ENCODE results near the gene AGBL4. TPM values are rescaled to one million over a fixed set of nuclear protein-coding genes. Genes with fewer than 3 reads are reported as not detected.

Gene AGBL4
- total RNA-seq, 3 donors from 2014 or later = 1.3 to 1.9 (median 1.8) TPM

DNA sequence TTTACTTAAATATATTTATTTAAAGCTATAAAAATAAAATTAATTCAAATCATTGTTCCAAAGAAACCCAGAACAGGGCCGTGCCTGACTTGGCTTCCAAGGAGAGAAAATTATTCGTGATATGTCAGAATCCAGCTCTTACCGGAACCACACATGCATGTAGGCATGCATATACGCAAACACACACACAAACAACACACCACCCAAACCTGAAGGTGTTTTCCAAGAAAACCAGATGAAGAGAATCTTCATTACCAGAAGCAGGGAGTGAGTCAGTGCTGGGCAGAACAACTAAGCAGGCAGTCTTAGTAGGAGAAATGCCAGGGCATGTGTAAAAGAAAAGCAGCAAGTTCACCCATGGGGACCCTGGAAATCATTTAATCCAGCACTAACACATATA is 815.0 kb downstream of the AGBL4 start:
- no peak overlapping the region for H3K4me3 ChIP-seq
- H3K27ac ChIP-seq = no peak overlapping the region
- no peaks in the 10 kb centered on the region for H3K27me3 ChIP-seq
- no peaks in the 10 kb centered on the region for H3K9me3 ChIP-seq
- no peaks in the 10 kb centered on the region for H3K36me3 ChIP-seq
- intact Hi-C loops (cut with DNase I; ENCODE audit: low total_unique reads) = no loop called here
- DNase-seq (ENCODE audit: low spot score in 2 of 2) = no peak
- no peaks in the 10 kb centered on the region for H3K4me1 ChIP-seq
- no peak for TF ChIP-seq POLR2A (IDR thresholded peaks at IDR 0.05)
- no peak for TF ChIP-seq POLR2AphosphoS5 (IDR thresholded peaks at IDR 0.05)
- TF ChIP-seq, protein P1, sequence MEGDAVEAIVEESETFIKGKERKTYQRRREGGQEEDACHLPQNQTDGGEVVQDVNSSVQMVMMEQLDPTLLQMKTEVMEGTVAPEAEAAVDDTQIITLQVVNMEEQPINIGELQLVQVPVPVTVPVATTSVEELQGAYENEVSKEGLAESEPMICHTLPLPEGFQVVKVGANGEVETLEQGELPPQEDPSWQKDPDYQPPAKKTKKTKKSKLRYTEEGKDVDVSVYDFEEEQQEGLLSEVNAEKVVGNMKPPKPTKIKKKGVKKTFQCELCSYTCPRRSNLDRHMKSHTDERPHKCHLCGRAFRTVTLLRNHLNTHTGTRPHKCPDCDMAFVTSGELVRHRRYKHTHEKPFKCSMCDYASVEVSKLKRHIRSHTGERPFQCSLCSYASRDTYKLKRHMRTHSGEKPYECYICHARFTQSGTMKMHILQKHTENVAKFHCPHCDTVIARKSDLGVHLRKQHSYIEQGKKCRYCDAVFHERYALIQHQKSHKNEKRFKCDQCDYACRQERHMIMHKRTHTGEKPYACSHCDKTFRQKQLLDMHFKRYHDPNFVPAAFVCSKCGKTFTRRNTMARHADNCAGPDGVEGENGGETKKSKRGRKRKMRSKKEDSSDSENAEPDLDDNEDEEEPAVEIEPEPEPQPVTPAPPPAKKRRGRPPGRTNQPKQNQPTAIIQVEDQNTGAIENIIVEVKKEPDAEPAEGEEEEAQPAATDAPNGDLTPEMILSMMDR (IDR thresholded peaks at IDR 0.05) = no peak

DNA sequence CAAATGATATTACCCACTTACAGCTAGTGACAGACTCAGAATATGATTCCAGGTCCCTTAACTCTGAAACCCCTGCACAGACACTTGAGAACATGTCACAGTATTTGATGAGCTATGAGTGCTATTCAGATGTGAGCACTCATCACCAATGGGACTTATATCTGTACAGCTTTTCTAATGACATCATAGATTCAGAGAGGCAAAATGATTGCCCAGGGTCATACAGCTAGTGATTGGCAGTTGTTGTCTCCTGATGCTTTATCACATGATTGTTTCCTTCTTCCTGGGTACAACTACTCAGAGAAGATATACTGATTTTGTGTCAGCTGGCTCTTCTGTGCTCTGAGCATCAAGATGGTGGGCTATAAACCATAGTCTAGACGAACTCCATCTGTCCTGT is 819.0 kb downstream of the AGBL4 start:
- Histone ChIP-seq H3K4me3 (no peak overlapping the region), H3K4me1 (no peaks in the 10 kb centered on the region), H3K9me3 (peaks cover 0 to 10% of the 10 kb centered on the region in 2 donors), H3K27ac (no peak overlapping the region), H3K36me3 (no peaks in the 10 kb centered on the region), H3K27me3 (no peaks in the 10 kb centered on the region)
- intact Hi-C loops (cut with DNase I; ENCODE audit: low total_unique reads) = no loop called here
- TF ChIP-seq, protein P1 (IDR thresholded peaks at IDR 0.05) = no peak
- TF ChIP-seq POLR2AphosphoS5 (IDR thresholded peaks at IDR 0.05) (no peak), POLR2A (IDR thresholded peaks at IDR 0.05) (no peak)
- DNase-seq (ENCODE audit: low spot score in 2 of 2) = no peak

DNA sequence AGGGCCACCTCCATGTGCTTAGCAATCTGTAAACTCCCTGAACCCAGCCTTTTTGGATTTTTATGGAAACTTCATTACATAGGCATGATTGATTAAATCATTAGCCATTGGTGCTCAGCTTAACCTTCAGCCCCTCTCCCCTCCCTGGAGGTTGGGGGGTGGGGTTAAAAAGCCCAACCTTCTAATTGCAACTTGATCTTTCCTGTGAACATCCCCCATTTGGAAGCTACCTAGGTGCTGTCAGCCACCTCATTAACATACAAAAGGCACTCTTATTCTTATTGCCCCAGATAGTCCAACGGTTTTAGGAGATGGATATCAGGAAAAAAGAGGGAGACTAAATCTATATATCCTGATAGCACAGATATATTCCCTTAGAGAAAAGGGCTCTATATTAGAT is 823.0 kb downstream of the AGBL4 start:
- H3K36me3 ChIP-seq = no peaks in the 10 kb centered on the region
- H3K9me3 ChIP-seq = peaks cover 0 to 13% of the 10 kb centered on the region in 2 donors
- H3K27ac ChIP-seq = no peak overlapping the region
- H3K4me3 ChIP-seq = no peak overlapping the region
- no peaks in the 10 kb centered on the region for H3K4me1 ChIP-seq
- DNase-seq (ENCODE audit: low spot score in 2 of 2) = no peak
- no peak for TF ChIP-seq POLR2A (IDR thresholded peaks at IDR 0.05)
- TF ChIP-seq, protein P1 (IDR thresholded peaks at IDR 0.05) = no peak
- no peak for TF ChIP-seq POLR2AphosphoS5 (IDR thresholded peaks at IDR 0.05)
- intact Hi-C loops (cut with DNase I; ENCODE audit: low total_unique reads) = loop anchor here (1.0 kb wide), 1 partner anchor 8 kb away; no protein-coding TSS in a partner anchor
- no peaks in the 10 kb centered on the region for H3K27me3 ChIP-seq

DNA sequence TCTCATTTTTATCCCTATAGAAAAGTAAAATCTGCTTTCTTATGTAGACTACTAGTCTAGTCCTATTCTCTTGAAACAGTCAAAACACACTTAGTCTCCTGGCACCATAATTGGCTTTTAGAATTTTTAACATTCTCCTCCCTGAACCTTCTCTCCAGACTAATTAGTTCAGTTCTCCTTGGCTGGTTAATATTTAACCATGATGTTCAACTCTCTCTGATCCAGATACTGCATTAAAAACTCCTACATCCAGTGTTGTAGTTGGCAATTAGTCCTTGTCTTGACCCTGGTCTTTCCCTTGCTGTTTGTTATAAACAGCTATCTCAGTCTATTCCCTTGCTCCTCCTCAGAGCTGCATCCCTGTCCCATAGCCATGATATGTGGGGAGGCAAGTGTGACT is 824.2 kb downstream of the AGBL4 start:
- Histone ChIP-seq H3K27me3 (no peaks in the 10 kb centered on the region), H3K36me3 (no peaks in the 10 kb centered on the region), H3K4me3 (no peak overlapping the region), H3K4me1 (no peaks in the 10 kb centered on the region), H3K9me3 (peaks cover 0 to 17% of the 10 kb centered on the region in 2 donors), H3K27ac (no peak overlapping the region)
- DNase-seq (ENCODE audit: low spot score in 2 of 2) = no peak
- intact Hi-C loops (cut with DNase I; ENCODE audit: low total_unique reads) = no loop called here
- TF ChIP-seq POLR2A (IDR thresholded peaks at IDR 0.05) (no peak), POLR2AphosphoS5 (IDR thresholded peaks at IDR 0.05) (no peak)
- TF ChIP-seq, protein P1 (IDR thresholded peaks at IDR 0.05) = no peak

DNA sequence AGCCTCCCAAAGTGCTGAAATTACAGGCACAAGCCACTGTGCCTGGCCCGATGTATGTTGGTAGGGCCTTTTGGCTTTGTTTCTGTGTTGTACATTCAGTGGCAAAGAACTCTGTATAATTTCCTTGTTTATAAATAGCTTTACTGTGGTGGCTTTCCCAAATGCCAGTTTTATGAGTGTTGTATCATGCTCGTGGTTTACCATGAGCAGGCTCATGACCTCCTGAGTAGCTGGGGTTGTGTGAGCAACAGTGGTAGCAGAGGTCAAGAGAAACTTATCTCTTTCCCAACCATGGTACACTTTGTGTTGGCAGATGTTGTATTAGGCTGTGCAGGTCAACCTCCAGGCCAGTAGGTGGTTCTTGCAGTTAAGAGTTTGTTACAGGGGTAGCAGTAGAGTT is 826.7 kb downstream of the AGBL4 start:
- no peaks in the 10 kb centered on the region for H3K27me3 ChIP-seq
- no peak overlapping the region for H3K27ac ChIP-seq
- no peak for DNase-seq (ENCODE audit: low spot score in 2 of 2)
- intact Hi-C loops (cut with DNase I; ENCODE audit: low total_unique reads) = no loop called here
- TF ChIP-seq POLR2A (IDR thresholded peaks at IDR 0.05) (no peak), POLR2AphosphoS5 (IDR thresholded peaks at IDR 0.05) (no peak)
- TF ChIP-seq, protein P1 (IDR thresholded peaks at IDR 0.05) = no peak
- no peaks in the 10 kb centered on the region for H3K4me1 ChIP-seq
- peaks cover 0 to 17% of the 10 kb centered on the region in 2 donors for H3K9me3 ChIP-seq
- H3K4me3 ChIP-seq = no peak overlapping the region
- no peaks in the 10 kb centered on the region for H3K36me3 ChIP-seq

All from breast epithelium (tissue), 4 donors.